K562 (cell line): ENCODE measurements around the gene DPM2. TPM values are rescaled to one million over a fixed set of nuclear protein-coding genes. Genes with fewer than 3 reads are reported as not detected.

Experiments used
- ARID4B ChIP-seq: sonication (generic); formaldehyde crosslinking; IDR thresholded peaks from 2 replicates; pipeline ENCODE4 v1.8.0; 2022; ENCODE audit warnings: mild to moderate bottlenecking, missing genetic modification reagents
- CGGBP1 ChIP-seq: fragments of 250-450 bp; sonication (Bioruptor Pico); IDR thresholded peaks from 2 replicates; pipeline ENCODE4 v1.9.0; 2021; ENCODE audit warnings: mild to moderate bottlenecking
- CHD1 ChIP-seq: fragments of 200-600 bp; sonication (generic); IDR thresholded peaks from one replicate; pipeline ENCODE4 v1.6.1; 2012; ENCODE audit warnings: mild to moderate bottlenecking, moderate library complexity, low read length, inconsistent platforms
- CLOCK ChIP-seq: fragments of 250-450 bp; sonication (Bioruptor Pico); IDR thresholded peaks from 2 replicates; pipeline ENCODE4 v1.4.0; 2020; ENCODE audit warnings: mild to moderate bottlenecking, moderate library complexity, borderline replicate concordance
- EP400 ChIP-seq: fragments of 450-650 bp; IDR thresholded peaks from 2 replicates; pipeline ENCODE4 v1.6.1; 2017; ENCODE audit warnings: antibody characterized with exemption, mild to moderate bottlenecking, moderate library complexity
- ETS1 ChIP-seq: conservative IDR thresholded peaks from 2 replicates; pipeline ENCODE4 v1.6.1; 2011; ENCODE audit warnings: low read depth, mild to moderate bottlenecking, low read length; ENCODE audit not compliant: control insufficient read depth
- EWSR1 ChIP-seq: fragments of 450-650 bp; IDR thresholded peaks from 2 replicates; pipeline ENCODE4 v1.6.1; 2018; ENCODE audit warnings: borderline replicate concordance, mild to moderate bottlenecking, low read depth, moderate library complexity; ENCODE audit not compliant: partially characterized antibody
- GABPB2 ChIP-seq: fragments of 250-450 bp; sonication (Bioruptor Pico); conservative IDR thresholded peaks from 2 replicates; pipeline ENCODE4 v1.5.1; 2021; ENCODE audit warnings: mild to moderate bottlenecking
- KLF13 ChIP-seq: fragments of 450-650 bp; IDR thresholded peaks from 2 replicates; pipeline ENCODE4 v1.6.1; 2016; ENCODE audit warnings: missing genetic modification characterization, low read depth, mild to moderate bottlenecking, missing compliant biosample characterization, moderate library complexity, borderline replicate concordance
- NCOA1 ChIP-seq: fragments of 450-650 bp; IDR thresholded peaks from 2 replicates; pipeline ENCODE4 v1.6.1; 2016; ENCODE audit warnings: low read depth
- NR2C2 ChIP-seq, 2 experiments: fragments of 200-800 bp in 1 of 2; sonication (Bioruptor generic) in 1 of 2; sonication (generic) in 1 of 2; formaldehyde crosslinking in 1 of 2; IDR thresholded peaks; 2 replicates each; pipeline versions ENCODE4 v1.6.1 to v1.8.0; 2016 to 2022; ENCODE audit warnings: mild to moderate bottlenecking in 1 of 2, missing compliant biosample characterization in 1 of 2, missing genetic modification characterization in 1 of 2, missing genetic modification reagents in 1 of 2
- RB1 ChIP-seq: fragments of 450-650 bp; IDR thresholded peaks from 2 replicates; pipeline ENCODE4 v1.6.1; 2017; ENCODE audit warnings: low read depth, mild to moderate bottlenecking
- XRCC3 ChIP-seq: fragments of 450-650 bp; IDR thresholded peaks from 2 replicates; pipeline ENCODE4 v1.6.1; 2017; ENCODE audit warnings: mild to moderate bottlenecking, moderate library complexity
- ZFX ChIP-seq: sonication (generic); formaldehyde crosslinking; IDR thresholded peaks from 2 replicates; pipeline ENCODE4 v1.8.0; 2022; ENCODE audit warnings: mild to moderate bottlenecking, missing genetic modification reagents, moderate library complexity
- ZNF431 ChIP-seq: sonication (generic); formaldehyde crosslinking; IDR thresholded peaks from 2 replicates; pipeline ENCODE4 v1.8.0; 2022; ENCODE audit warnings: mild to moderate bottlenecking, missing genetic modification reagents
- polyA plus RNA-seq, 8 experiments: library from polyadenylated mRNA; depleted of rRNA in 4 of 8; stranded (reverse) in 5 of 8; unstranded in 3 of 8; fragments of >200 nt; fragmentation: Nextera tagmentation in 2 of 8; fragmentation: Illumina TruSeq in 1 of 8; extraction: Ambion mirVana in 2 of 8; extraction: Trizol in 1 of 8; gene quantifications; 2 replicates each; pipeline versions ENCODE4 v1.2.1 to v1.2.3, GENCODE V29; 2011 to 2014; ENCODE audit warnings: inconsistent platforms in 1 of 8, missing spikeins in 1 of 8
- total RNA-seq, 7 experiments: library from RNA; depleted of rRNA in 6 of 7; stranded (reverse); fragments of >200 nt in 6 of 7; fragmentation: Illumina TruSeq in 2 of 7; extraction: Trizol in 2 of 7; gene quantifications; 2 replicates each; pipeline versions ENCODE4 v1.2.1 to v1.2.3, GENCODE V29; 2011 to 2021; ENCODE audit warnings: low replicate concordance in 1 of 7

Gene DPM2
- total and polyA plus RNA-seq, 9 of the 15 experiments (the other 6 are each of a cell fraction or from before 2014, with no cell fraction given) = 43.5 to 126 (median 71.1) TPM

GRCh38 chr9:127915801-127916719 lies 21.6 kb downstream of the DPM2 start (continued):
- TF ChIP-seq CGGBP1 (CRISPR knock-in tag) (no peak), GABPB2 (CRISPR knock-in tag) (no peak), ZNF431 (CRISPR knock-in tag) (peak; percentile 50), ARID4B (CRISPR knock-in tag) (0 out of 2 replicates have a peak, but pooled peaks have one; percentile 10), ZFX (CRISPR knock-in tag) (0 out of 2 replicates have a peak, but pooled peaks have one; percentile 2), NCOA1 (no peak), RB1 (peak; percentile 27; the same call in 1 of the 2 replicates), CLOCK (CRISPR knock-in tag) (no peak), KLF13 (tag) (no peak), NR2C2 (CRISPR knock-in tag; IDR thresholded peaks at IDR 0.05) (no peak), NR2C2 (tag; IDR thresholded peaks at IDR 0.05) (0 out of 2 replicates have a peak, but pooled peaks have one; percentile 4), CHD1 (peak; percentile 40), ETS1 (0 out of 2 replicates have a peak, but pooled peaks have one; percentile 26), EP400 (no peak), EWSR1 (no peak), XRCC3 (no peak)
- TF ChIP-seq, all 486 proteins: peak for 13
